Stomach (tissue), 4 donors: Measurements from ENCODE around the gene COL23A1.

Source experiments
- EP300 ChIP-seq: sonication (generic); formaldehyde crosslinking; IDR thresholded peaks from one replicate; pipeline ENCODE4 v1.6.1; 2017; ENCODE audit warnings: antibody characterized with exemption
- POLR2A ChIP-seq, 4 donors: fragments of 450-650 bp; IDR thresholded peaks; one replicate each; pipeline ENCODE4 v1.6.1; 2016; ENCODE audit warnings: antibody characterized with exemption in 4 of 4, control low read depth in 2 of 4, mild to moderate bottlenecking in 1 of 4, moderate library complexity in 1 of 4
- POLR2AphosphoS5 ChIP-seq, 3 donors: sonication (generic); formaldehyde crosslinking; IDR thresholded peaks; one replicate each; pipeline ENCODE4 v1.6.1; 2016; ENCODE audit warnings: antibody characterized with exemption in 3 of 3
- TF ChIP-seq, protein P1 (sequence below), 7 experiments: fragments of 450-650 bp in 4 of 7; fragments of 200-600 bp in 3 of 7; sonication (generic) in 3 of 7; IDR thresholded peaks; one replicate each; pipeline ENCODE4 v1.5.1; 2016 to 2019; ENCODE audit warnings: antibody characterized with exemption in 7 of 7, control low read depth in 2 of 7, mild to moderate bottlenecking in 1 of 7

DNA sequence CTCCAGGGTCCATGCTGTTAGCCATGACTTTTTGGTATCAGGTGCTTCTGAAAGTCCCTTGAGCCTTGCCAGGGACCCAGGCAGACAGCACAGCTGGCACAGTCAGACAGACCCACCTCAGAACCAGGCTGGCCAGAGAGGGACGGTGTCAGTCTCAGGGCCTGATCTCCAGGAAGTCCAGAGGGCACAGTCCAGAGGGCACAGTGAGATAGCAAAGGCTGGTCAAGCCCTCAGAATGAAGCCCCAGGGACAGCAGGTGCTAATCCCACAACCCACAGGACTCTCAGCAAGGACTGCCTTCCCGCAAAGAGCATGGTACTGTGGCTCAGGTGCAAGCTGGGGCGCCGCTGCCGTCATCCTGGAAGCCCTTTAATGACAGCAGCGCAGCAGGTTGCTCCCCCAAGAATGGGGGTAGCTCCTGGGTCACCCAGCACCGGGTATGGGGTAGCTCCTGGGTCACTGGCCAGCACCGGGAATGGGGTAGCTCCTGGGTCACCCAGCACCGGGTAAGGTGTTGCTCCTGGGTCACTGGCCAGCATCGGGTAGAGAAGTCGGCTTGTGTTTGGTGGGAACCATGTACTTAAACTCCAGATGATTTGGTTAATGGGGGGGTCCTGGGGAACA lies 252.0 kb downstream of the COL23A1 start:
- TF ChIP-seq, protein P1, sequence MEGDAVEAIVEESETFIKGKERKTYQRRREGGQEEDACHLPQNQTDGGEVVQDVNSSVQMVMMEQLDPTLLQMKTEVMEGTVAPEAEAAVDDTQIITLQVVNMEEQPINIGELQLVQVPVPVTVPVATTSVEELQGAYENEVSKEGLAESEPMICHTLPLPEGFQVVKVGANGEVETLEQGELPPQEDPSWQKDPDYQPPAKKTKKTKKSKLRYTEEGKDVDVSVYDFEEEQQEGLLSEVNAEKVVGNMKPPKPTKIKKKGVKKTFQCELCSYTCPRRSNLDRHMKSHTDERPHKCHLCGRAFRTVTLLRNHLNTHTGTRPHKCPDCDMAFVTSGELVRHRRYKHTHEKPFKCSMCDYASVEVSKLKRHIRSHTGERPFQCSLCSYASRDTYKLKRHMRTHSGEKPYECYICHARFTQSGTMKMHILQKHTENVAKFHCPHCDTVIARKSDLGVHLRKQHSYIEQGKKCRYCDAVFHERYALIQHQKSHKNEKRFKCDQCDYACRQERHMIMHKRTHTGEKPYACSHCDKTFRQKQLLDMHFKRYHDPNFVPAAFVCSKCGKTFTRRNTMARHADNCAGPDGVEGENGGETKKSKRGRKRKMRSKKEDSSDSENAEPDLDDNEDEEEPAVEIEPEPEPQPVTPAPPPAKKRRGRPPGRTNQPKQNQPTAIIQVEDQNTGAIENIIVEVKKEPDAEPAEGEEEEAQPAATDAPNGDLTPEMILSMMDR (IDR thresholded peaks at IDR 0.05): no peak
- TF ChIP-seq POLR2AphosphoS5 (IDR thresholded peaks at IDR 0.05): no peak
- TF ChIP-seq POLR2A (IDR thresholded peaks at IDR 0.05): no peak
- TF ChIP-seq EP300: no peak
